Measurements from ENCODE around the gene ZNF329.

- TF ChIP-seq CTCF (conservative IDR thresholded peaks at IDR 0.05; ENCODE audit: low read depth, low read length) (no peak), EZH2 (IDR thresholded peaks at IDR 0.05; ENCODE audit: borderline replicate concordance, low read depth, low read length, poor library complexity, severe bottlenecking) (no peak)
Measured at GRCh38 chr19:58123354-58123753, 27.2 kb downstream of the ZNF329 start.

All from A673 (cell line).